NCI-H82 (cell line): ENCODE results near the gene FABP6.

Experiments used
- DNase-seq: peaks from one replicate; lab custom pipeline; 2025; lab: John Stamatoyannopoulos, UW

FABP6 gene

GRCh38 chr5:160262151-160263074, 33.1 kb downstream of the FABP6 start:
- peak; percentile 99 for DNase-seq

DNA sequence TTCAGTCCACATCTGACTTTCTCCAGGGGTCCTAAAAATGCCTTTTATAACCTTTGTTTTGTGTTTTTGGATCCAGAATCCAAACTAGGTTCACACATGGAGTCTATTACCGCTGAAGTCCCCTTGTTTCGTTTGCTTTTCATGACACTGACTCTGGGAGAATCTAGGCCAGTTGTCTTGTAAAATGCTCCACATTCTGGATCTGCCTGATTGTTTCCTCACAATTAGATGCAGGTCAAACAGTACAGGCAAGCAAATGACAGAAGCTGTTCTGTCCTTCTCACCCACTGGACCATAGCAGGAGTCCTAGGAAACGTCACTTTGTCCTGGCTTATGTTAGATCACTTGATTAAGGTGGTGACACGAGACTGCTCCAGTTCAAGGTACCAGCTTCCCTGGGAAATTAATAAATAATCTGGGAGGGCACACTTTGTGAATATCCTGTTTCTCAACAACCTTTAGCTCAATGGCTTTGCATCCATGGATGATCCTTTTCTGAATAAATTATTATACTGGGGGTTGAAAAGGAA, 34.1 kb downstream of the FABP6 start:
- DNase-seq: peak; percentile 17

- DNase-seq: no peak
Observed at GRCh38 chr5:160266044-160266443, 36.7 kb downstream of the FABP6 start.

- DNase-seq: no peak
Observed at GRCh38 chr5:160266752-160267345, 37.5 kb downstream of the FABP6 start.

GRCh38 chr5:160268121-160268520, 38.8 kb downstream of the FABP6 start:
- DNase-seq: no peak

DNA sequence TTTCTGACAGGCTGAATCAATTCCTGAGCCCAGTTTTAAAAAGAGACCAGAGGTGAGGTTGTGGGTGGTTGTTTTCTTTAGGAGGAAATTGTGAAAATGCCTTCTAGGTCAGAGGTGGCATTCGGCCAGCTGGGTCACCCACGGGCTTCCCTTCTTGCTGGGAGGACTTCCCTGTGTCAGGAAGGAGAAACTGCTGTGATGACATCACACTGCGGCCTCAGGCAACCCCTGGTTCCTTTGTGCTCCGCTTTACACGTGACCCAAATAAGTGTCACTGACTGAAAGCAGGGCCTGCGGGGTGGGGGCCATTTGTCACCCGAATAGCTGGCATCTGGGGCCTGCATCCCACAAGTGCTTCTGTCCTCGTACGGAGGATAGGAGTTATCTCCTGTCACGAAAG, 39.7 kb downstream of the FABP6 start:
- DNase-seq: no peak

GRCh38 chr5:160270704-160271103, 41.4 kb downstream of the FABP6 start:
- no peak for DNase-seq

- peak; percentile 71 for DNase-seq
Observed at GRCh38 chr5:160271396-160271795, 42.1 kb downstream of the FABP6 start.

DNA sequence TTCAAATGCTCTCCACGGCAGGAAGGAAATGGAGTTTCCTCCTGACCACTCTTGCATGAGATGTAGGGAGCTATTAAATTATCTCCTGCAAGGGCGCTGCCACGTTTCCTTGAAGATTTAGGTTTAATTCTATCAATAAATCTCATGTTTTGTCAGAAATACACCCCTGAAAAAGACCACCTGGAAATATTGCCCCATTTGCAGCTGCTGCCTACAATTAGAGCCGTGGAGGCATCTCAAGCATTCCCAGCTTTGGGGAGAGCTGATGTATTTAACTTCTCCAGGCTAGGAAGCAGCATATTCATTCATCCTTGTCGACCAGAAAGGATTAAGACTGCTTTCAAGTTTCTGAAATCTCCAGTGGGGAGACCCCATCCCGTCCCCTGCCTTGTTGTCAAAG, 42.5 kb downstream of the FABP6 start:
- DNase-seq: no peak

DNA sequence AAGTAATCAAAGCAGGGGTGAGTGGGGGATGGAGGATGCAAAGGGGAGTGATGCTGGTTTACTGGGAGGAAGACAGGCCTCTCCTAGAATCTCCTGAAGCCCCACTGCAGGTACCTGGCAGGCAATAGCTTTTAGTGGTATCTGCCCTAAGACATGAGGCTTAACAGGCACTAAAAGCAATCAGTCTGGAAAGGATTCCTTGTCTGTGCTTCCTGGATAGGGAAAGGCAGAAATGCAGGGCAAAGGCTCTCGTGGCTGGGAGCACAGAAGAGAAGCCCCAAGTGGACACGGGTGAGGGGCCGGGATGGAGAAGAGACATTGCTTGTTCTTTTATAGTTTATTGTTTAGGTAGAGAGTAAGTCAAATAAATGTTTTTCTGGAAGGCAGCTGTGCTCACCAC, 43.0 kb downstream of the FABP6 start:
- DNase-seq: peak; percentile 41

DNA sequence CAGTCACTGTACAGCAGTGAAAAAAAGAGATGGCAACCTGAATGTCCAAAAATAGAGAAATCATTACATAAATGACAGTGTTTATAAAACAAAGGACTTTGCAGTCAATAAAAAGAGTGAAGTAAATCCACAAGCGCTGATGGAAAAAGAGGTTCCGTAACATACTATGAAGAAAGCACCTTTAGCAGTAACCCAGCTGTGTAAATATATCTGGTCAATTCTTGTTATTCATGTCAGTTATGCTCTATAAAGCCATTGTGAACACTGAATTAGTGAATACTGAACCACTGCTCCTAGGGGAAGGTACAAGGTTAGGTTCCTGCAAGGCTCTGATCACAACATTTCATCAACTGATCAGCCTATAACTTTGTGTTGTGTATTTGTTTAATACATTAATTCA, 43.6 kb downstream of the FABP6 start:
- DNase-seq: no peak

DNA sequence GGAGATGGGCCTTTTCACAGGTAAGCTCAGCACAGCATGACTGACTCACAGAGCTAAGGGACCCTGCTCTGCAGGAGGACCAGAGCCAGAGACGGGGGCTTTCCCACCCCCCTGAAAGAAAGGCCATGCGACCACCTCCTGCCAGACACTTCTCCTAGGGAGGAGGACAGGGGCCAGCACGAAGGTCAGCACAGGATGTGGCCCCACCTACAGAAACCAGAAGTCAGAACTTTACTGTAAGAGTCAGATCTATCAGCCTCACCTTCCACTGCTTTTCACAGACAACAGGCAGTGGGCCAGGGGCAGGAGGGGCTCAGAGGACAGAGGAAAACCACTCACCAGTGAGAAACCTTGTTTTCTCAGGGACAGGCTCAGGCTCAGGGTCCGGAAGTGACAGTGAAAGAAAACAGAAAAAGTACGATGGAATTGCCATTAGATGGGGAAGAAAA, 45.2 kb downstream of the FABP6 start:
- no peak for DNase-seq

DNA sequence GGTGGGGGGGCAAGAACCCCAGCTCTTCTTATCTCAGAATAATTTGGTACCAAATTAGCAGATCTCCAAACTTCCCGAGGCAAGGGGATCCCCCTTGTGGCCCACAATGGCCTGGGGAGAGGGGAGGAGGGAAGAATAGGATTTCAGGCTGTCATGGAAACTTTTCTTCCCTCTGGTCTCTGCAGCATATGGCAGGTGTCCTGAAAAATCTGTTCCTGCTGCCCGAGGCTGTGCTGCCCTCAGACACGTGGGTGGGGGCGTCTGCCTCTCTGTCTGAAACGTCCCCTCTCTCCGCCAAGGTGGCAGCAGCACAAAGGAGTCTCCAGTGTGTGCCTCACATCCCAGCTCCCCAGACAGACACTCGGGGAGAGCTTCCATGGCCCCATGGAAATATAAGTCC, 49.0 kb downstream of the FABP6 start:
- peak; percentile 75 for DNase-seq

- peak; percentile 60 for DNase-seq
Observed at GRCh38 chr5:160280384-160281095, 51.2 kb downstream of the FABP6 start.

DNA sequence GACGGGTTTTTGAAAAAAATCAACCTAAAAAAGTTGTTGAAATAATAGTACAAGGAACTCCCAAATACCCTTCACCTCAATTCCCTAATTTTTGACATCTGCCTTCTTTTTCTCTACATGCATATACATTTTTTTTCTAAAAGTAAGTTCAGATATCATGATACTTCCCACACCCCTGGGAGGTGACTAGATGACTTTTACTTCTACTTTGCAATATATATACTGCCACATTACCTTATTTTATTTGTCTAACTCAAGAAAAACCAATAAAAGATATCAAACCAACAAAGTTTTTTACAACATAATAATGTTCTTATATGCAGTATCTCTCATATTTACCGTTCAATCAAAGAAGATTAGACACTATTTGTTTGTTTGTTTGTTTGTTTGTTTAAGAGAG, 52.0 kb downstream of the FABP6 start:
- DNase-seq: no peak

DNA sequence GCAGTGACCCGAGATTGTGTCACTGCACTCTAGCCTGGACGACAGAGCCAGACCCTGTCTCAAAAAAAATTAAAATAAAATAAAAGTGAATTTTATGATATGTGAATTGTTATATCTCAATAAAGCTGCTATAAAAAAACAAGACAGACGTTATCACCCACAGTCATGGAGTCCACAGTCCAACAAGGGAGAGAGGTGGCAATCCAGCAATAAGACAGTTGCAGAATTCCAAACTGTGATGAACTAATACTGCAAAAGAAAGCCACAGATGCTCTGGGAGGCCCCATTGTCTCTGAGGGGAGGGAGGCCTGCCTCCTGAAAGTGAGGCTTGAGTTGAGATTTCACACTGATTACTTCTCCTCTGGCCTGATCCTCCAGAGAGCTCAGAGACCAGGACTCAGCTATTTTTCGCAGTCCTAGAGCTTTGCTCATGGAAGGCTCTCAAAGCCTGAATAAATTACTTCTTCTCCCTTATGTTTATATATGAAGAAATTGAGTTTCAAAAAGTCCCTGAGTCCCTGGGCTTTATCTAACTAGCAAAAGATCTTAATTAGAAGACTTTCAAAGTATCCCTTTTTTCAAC, 55.1 kb downstream of the FABP6 start:
- no peak for DNase-seq

DNA sequence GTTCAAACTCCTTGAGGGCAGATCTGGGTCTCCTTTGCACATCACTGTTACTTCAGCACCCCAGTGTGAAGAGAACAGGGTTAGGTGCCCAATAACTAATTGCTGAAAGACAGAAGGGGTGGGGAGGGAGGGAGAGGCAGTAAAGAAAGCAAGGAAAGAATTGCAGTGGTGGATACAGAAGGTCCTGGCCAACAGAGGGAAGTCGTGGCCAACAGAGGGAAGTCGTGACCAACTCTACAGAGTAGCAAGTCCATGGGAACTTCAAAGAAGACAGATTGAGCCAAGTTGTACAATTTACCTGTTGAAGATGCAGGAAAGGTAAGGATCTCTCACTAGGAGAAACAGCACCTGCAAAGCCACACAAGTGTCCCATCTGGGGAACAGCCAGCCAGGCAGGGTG, 56.0 kb downstream of the FABP6 start:
- no peak for DNase-seq

GRCh38 chr5:160286947-160287346, 57.6 kb downstream of the FABP6 start:
- no peak for DNase-seq

DNA sequence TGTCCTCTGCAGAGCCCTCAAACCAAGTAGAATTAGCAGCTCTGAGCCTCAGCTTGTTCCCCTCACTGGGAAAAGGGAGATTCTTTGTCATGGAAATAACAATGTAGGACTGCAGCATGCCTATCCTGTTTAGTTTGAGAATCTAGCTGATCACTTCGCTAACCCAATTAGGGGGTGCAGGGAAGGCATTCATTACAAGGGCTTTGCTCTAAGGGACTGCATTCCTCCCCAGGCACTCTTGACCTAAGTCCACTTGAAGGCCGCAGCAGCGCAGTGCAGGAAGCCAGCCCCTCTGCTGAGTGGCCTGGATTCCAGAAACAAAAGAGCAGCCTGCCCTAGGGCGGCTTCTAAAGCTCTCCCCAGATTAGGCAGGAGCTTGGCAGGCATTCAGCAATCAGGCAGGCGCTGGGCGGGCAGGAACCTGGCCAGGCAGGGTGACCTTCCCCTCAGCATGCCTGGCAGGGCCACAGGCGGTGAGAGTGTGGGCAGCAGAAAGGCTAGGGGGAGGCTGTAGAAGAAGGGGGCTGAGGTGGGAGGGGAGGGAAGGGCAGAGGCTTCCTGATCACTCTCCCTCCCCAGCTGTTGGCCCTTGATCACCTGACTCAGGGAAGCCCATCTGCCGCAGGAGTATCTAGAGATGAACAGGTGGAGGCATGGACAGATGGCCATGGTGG, 58.2 kb downstream of the FABP6 start:
- DNase-seq: peak; percentile 94
